ENCODE measurements around the gene PTPRT.
A peak's percentile ranks its signal among the peaks of the same experiment; 100 is the strongest.

The PTPRT gene

DNA sequence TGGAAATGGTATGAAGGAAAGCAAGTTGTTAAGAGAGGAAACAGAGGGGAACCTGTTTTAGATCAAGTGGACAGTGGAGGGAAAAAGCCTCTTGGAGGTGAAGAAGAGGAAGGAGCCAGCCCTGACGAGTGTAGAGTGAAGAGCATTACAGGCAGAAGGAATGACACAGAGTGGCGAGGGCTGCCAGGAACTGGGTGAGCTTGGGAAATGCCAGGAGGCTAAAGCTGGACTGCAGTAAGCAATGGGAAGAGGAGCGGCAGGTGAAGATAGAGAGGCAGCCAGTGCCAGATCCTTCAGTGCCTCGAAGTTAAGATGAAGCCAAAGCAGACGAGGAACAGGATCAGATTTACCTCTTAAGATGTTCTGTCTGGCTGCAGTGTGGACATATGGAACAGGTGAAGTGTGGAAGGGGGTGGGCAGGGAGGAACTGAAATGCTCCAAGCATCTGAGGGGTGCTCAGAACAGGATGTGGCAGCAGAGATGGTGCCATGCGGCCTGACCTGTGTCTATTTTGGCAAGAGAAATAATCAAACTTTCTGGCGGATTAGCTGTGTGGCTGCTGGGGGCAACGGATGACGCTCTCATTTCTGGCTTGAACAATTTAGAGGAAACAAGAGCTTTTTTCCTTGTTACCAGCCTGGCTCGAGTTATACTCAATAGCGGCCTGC, 748.4 kb downstream of the PTPRT start:
- in situ Hi-C loops (cut with MboI; ENCODE audit: low pct_unique_long_range_greater_than_20kb, low sequenced_read_pairs, unreplicated experiment), result no loop called here
- no peak for TF ChIP-seq CTCF (IDR thresholded peaks at IDR 0.05; ENCODE audit: extremely low read depth, insufficient read depth, missing control alignments)
- DNase-seq (ENCODE audit: low spot score), result no peak

GRCh38 chr20:42435230-42435629, 754.5 kb downstream of the PTPRT start:
- peak; percentile 10 for DNase-seq (ENCODE audit: low spot score)
- TF ChIP-seq CTCF (IDR thresholded peaks at IDR 0.05; ENCODE audit: extremely low read depth, insufficient read depth, missing control alignments), result no peak
- in situ Hi-C loops (cut with MboI; ENCODE audit: low pct_unique_long_range_greater_than_20kb, low sequenced_read_pairs, unreplicated experiment), result no loop called here

GRCh38 chr20:42432496-42433334, 757.0 kb downstream of the PTPRT start:
- DNase-seq (ENCODE audit: low spot score), result no peak
- no peak for TF ChIP-seq CTCF (IDR thresholded peaks at IDR 0.05; ENCODE audit: extremely low read depth, insufficient read depth, missing control alignments)
- in situ Hi-C loops (cut with MboI; ENCODE audit: low pct_unique_long_range_greater_than_20kb, low sequenced_read_pairs, unreplicated experiment), result no loop called here

GRCh38 chr20:42430598-42430997, 759.1 kb downstream of the PTPRT start:
- DNase-seq (ENCODE audit: low spot score), result no peak
- no peak for TF ChIP-seq CTCF (IDR thresholded peaks at IDR 0.05; ENCODE audit: extremely low read depth, insufficient read depth, missing control alignments)
- in situ Hi-C loops (cut with MboI; ENCODE audit: low pct_unique_long_range_greater_than_20kb, low sequenced_read_pairs, unreplicated experiment), result no loop called here

GRCh38 chr20:42429761-42430458, 759.8 kb downstream of the PTPRT start:
- in situ Hi-C loops (cut with MboI; ENCODE audit: low pct_unique_long_range_greater_than_20kb, low sequenced_read_pairs, unreplicated experiment), result no loop called here
- no peak for DNase-seq (ENCODE audit: low spot score)
- TF ChIP-seq CTCF (IDR thresholded peaks at IDR 0.05; ENCODE audit: extremely low read depth, insufficient read depth, missing control alignments), result no peak

- TF ChIP-seq CTCF (IDR thresholded peaks at IDR 0.05; ENCODE audit: extremely low read depth, insufficient read depth, missing control alignments), result no peak
- DNase-seq (ENCODE audit: low spot score), result no peak
- in situ Hi-C loops (cut with MboI; ENCODE audit: low pct_unique_long_range_greater_than_20kb, low sequenced_read_pairs, unreplicated experiment), result no loop called here
Measured at GRCh38 chr20:42419814-42420532, 769.7 kb downstream of the PTPRT start.

All from GM13977 (cell line).